Measurements from ENCODE around the gene PTGDR.
A peak's percentile ranks its signal among the peaks of the same experiment; 100 is the strongest.

The PTGDR gene

GRCh38 chr14:52241087-52241793 lies 26.3 kb upstream of the PTGDR start:
- Histone ChIP-seq H3K4me1 (ENCODE audit: control insufficient read depth, insufficient read depth, low read length) (no peaks in the 10 kb centered on the region), H3K9ac (ENCODE audit: low read depth, low read length) (no peak overlapping the region), H3K27ac (ENCODE audit: low read depth, low read length) (no peak overlapping the region), H3K27me3 (ENCODE audit: control insufficient read depth, insufficient read depth, low read length) (no peaks in the 10 kb centered on the region), H3K4me3 (ENCODE audit: low read depth, low read length) (no peak overlapping the region), H3K36me3 (ENCODE audit: control insufficient read depth, insufficient read depth, low read length) (no peaks in the 10 kb centered on the region), H3K9me3 (ENCODE audit: control insufficient read depth, insufficient read depth, low read length) (no peaks in the 10 kb centered on the region)

- no peak overlapping the region for H3K4me3 ChIP-seq (ENCODE audit: low read depth, low read length)
- no peak overlapping the region for H3K9ac ChIP-seq (ENCODE audit: low read depth, low read length)
- H3K36me3 ChIP-seq (ENCODE audit: control insufficient read depth, insufficient read depth, low read length): no peaks in the 10 kb centered on the region
- H3K9me3 ChIP-seq (ENCODE audit: control insufficient read depth, insufficient read depth, low read length): no peaks in the 10 kb centered on the region
- no peaks in the 10 kb centered on the region for H3K27me3 ChIP-seq (ENCODE audit: control insufficient read depth, insufficient read depth, low read length)
- no peaks in the 10 kb centered on the region for H3K4me1 ChIP-seq (ENCODE audit: control insufficient read depth, insufficient read depth, low read length)
- no peak overlapping the region for H3K27ac ChIP-seq (ENCODE audit: low read depth, low read length)
Observed at GRCh38 chr14:52244328-52244727, 23.2 kb upstream of the PTGDR start.

- 0 out of 2 replicates have a peak, but pooled peaks cover under 1% of the 10 kb centered on the region for H3K4me1 ChIP-seq (ENCODE audit: control insufficient read depth, insufficient read depth, low read length)
- H3K36me3 ChIP-seq (ENCODE audit: control insufficient read depth, insufficient read depth, low read length): no peaks in the 10 kb centered on the region
- H3K27ac ChIP-seq (ENCODE audit: low read depth, low read length): no peak overlapping the region
- H3K9me3 ChIP-seq (ENCODE audit: control insufficient read depth, insufficient read depth, low read length): no peaks in the 10 kb centered on the region
- no peak overlapping the region for H3K4me3 ChIP-seq (ENCODE audit: low read depth, low read length)
- H3K9ac ChIP-seq (ENCODE audit: low read depth, low read length): no peak overlapping the region
- no peaks in the 10 kb centered on the region for H3K27me3 ChIP-seq (ENCODE audit: control insufficient read depth, insufficient read depth, low read length)
Observed at GRCh38 chr14:52244997-52245396, 22.5 kb upstream of the PTGDR start.

- Histone ChIP-seq H3K27me3 (ENCODE audit: control insufficient read depth, insufficient read depth, low read length) (no peaks in the 10 kb centered on the region; the same call in 1 of the 2 replicates), H3K4me3 (ENCODE audit: low read depth, low read length) (no peak overlapping the region), H3K9me3 (ENCODE audit: control insufficient read depth, insufficient read depth, low read length) (no peaks in the 10 kb centered on the region), H3K27ac (ENCODE audit: low read depth, low read length) (no peak overlapping the region), H3K4me1 (ENCODE audit: control insufficient read depth, insufficient read depth, low read length) (peaks cover 26% of the 10 kb centered on the region), H3K36me3 (ENCODE audit: control insufficient read depth, insufficient read depth, low read length) (no peaks in the 10 kb centered on the region), H3K9ac (ENCODE audit: low read depth, low read length) (no peak overlapping the region)
Observed at GRCh38 chr14:52248057-52248456, 19.4 kb upstream of the PTGDR start.

GRCh38 chr14:52251724-52252123 lies 15.8 kb upstream of the PTGDR start:
- Histone ChIP-seq H3K36me3 (ENCODE audit: control insufficient read depth, insufficient read depth, low read length) (no peaks in the 10 kb centered on the region), H3K27ac (ENCODE audit: low read depth, low read length) (peak overlapping the region; percentile 80), H3K4me1 (ENCODE audit: control insufficient read depth, insufficient read depth, low read length) (peaks cover 36% of the 10 kb centered on the region), H3K9ac (ENCODE audit: low read depth, low read length) (no peak overlapping the region), H3K9me3 (ENCODE audit: control insufficient read depth, insufficient read depth, low read length) (no peaks in the 10 kb centered on the region), H3K4me3 (ENCODE audit: low read depth, low read length) (no peak overlapping the region; the same call in 1 of the 2 replicates), H3K27me3 (ENCODE audit: control insufficient read depth, insufficient read depth, low read length) (no peaks in the 10 kb centered on the region; the same call in 1 of the 2 replicates)

- H3K9me3 ChIP-seq (ENCODE audit: control insufficient read depth, insufficient read depth, low read length): no peaks in the 10 kb centered on the region
- peaks cover 36% of the 10 kb centered on the region for H3K4me1 ChIP-seq (ENCODE audit: control insufficient read depth, insufficient read depth, low read length)
- no peaks in the 10 kb centered on the region; the same call in 1 of the 2 replicates for H3K27me3 ChIP-seq (ENCODE audit: control insufficient read depth, insufficient read depth, low read length)
- H3K27ac ChIP-seq (ENCODE audit: low read depth, low read length): peak overlapping the region; percentile 67
- H3K36me3 ChIP-seq (ENCODE audit: control insufficient read depth, insufficient read depth, low read length): no peaks in the 10 kb centered on the region
- H3K9ac ChIP-seq (ENCODE audit: low read depth, low read length): no peak overlapping the region
- H3K4me3 ChIP-seq (ENCODE audit: low read depth, low read length): no peak overlapping the region
Observed at GRCh38 chr14:52253503-52253902, 14.0 kb upstream of the PTGDR start.

- Histone ChIP-seq H3K27me3 (ENCODE audit: control insufficient read depth, insufficient read depth, low read length) (no peaks in the 10 kb centered on the region; the same call in 1 of the 2 replicates), H3K4me3 (ENCODE audit: low read depth, low read length) (no peak overlapping the region), H3K27ac (ENCODE audit: low read depth, low read length) (no peak overlapping the region), H3K36me3 (ENCODE audit: control insufficient read depth, insufficient read depth, low read length) (no peaks in the 10 kb centered on the region), H3K9me3 (ENCODE audit: control insufficient read depth, insufficient read depth, low read length) (no peaks in the 10 kb centered on the region), H3K4me1 (ENCODE audit: control insufficient read depth, insufficient read depth, low read length) (peaks cover 36% of the 10 kb centered on the region), H3K9ac (ENCODE audit: low read depth, low read length) (no peak overlapping the region)
Observed at GRCh38 chr14:52254086-52254485, 13.4 kb upstream of the PTGDR start.

- peaks cover 2% of the 10 kb centered on the region for H3K4me1 ChIP-seq (ENCODE audit: control insufficient read depth, insufficient read depth, low read length)
- H3K4me3 ChIP-seq (ENCODE audit: low read depth, low read length): no peak overlapping the region
- H3K9ac ChIP-seq (ENCODE audit: low read depth, low read length): no peak overlapping the region
- peaks cover 2% of the 10 kb centered on the region; the same call in 1 of the 2 replicates for H3K27me3 ChIP-seq (ENCODE audit: control insufficient read depth, insufficient read depth, low read length)
- no peak overlapping the region for H3K27ac ChIP-seq (ENCODE audit: low read depth, low read length)
- no peaks in the 10 kb centered on the region for H3K36me3 ChIP-seq (ENCODE audit: control insufficient read depth, insufficient read depth, low read length)
- no peaks in the 10 kb centered on the region for H3K9me3 ChIP-seq (ENCODE audit: control insufficient read depth, insufficient read depth, low read length)
Observed at GRCh38 chr14:52258783-52259182, 8.7 kb upstream of the PTGDR start.

- Histone ChIP-seq H3K27ac (ENCODE audit: low read depth, low read length) (no peak overlapping the region), H3K36me3 (ENCODE audit: control insufficient read depth, insufficient read depth, low read length) (no peaks in the 10 kb centered on the region), H3K4me3 (ENCODE audit: low read depth, low read length) (no peak overlapping the region), H3K4me1 (ENCODE audit: control insufficient read depth, insufficient read depth, low read length) (no peaks in the 10 kb centered on the region), H3K9me3 (ENCODE audit: control insufficient read depth, insufficient read depth, low read length) (no peaks in the 10 kb centered on the region), H3K27me3 (ENCODE audit: control insufficient read depth, insufficient read depth, low read length) (peaks cover 8% of the 10 kb centered on the region; the same call in 1 of the 2 replicates), H3K9ac (ENCODE audit: low read depth, low read length) (no peak overlapping the region)
Observed at GRCh38 chr14:52259434-52259833, 8.1 kb upstream of the PTGDR start.

- Histone ChIP-seq H3K27me3 (ENCODE audit: control insufficient read depth, insufficient read depth, low read length) (peaks cover 35% of the 10 kb centered on the region), H3K9me3 (ENCODE audit: control insufficient read depth, insufficient read depth, low read length) (no peaks in the 10 kb centered on the region), H3K36me3 (ENCODE audit: control insufficient read depth, insufficient read depth, low read length) (no peaks in the 10 kb centered on the region), H3K4me1 (ENCODE audit: control insufficient read depth, insufficient read depth, low read length) (no peaks in the 10 kb centered on the region), H3K27ac (ENCODE audit: low read depth, low read length) (no peak overlapping the region), H3K4me3 (ENCODE audit: low read depth, low read length) (no peak overlapping the region), H3K9ac (ENCODE audit: low read depth, low read length) (no peak overlapping the region)
Observed at GRCh38 chr14:52262600-52262999, 4.9 kb upstream of the PTGDR start.

- no peak overlapping the region for H3K27ac ChIP-seq (ENCODE audit: low read depth, low read length)
Observed at GRCh38 chr14:52263190-52263589, 4.3 kb upstream of the PTGDR start.

More at GRCh38 chr14:52263190-52263589, 4.3 kb upstream of the PTGDR start:
- no peaks in the 10 kb centered on the region for H3K36me3 ChIP-seq (ENCODE audit: control insufficient read depth, insufficient read depth, low read length)
- no peaks in the 10 kb centered on the region for H3K9me3 ChIP-seq (ENCODE audit: control insufficient read depth, insufficient read depth, low read length)
- no peak overlapping the region for H3K9ac ChIP-seq (ENCODE audit: low read depth, low read length)
- no peak overlapping the region for H3K4me3 ChIP-seq (ENCODE audit: low read depth, low read length)
- H3K27me3 ChIP-seq (ENCODE audit: control insufficient read depth, insufficient read depth, low read length): peaks cover 41% of the 10 kb centered on the region
- H3K4me1 ChIP-seq (ENCODE audit: control insufficient read depth, insufficient read depth, low read length): no peaks in the 10 kb centered on the region; the same call in 1 of the 2 replicates
